HG03558 (cell line): ENCODE data around the gene MACROD2.

Source experiments
- ATAC-seq: cut with Tn5 transposase; IDR thresholded peaks from one replicate; pipeline ENCODE4 v1.9.1; 2021; ENCODE audit warnings: moderate number of reproducible peaks; ENCODE audit not compliant: unreplicated experiment; ENCODE audit errors: extremely low read depth

Gene MACROD2

DNA sequence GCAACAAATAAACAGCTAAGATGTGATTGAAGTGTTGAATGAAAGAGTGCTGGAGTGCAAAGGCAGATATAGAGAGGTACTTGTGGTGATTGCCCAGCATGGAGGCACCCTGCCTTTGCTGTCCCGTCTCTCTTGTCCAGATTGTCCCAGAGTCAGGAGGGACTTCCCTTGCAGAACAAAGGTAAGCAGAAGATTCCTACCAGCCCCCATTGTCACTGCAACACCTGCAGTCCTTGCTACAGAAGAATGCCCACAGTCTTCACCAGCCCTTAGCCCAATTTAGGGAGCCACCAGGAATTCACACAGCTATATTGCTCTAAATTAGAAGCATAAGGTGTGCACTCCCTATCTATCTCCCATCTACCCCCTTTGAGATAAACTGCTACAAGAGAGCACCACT, 2086.1 kb downstream of the MACROD2 start:
- no peak for ATAC-seq

DNA sequence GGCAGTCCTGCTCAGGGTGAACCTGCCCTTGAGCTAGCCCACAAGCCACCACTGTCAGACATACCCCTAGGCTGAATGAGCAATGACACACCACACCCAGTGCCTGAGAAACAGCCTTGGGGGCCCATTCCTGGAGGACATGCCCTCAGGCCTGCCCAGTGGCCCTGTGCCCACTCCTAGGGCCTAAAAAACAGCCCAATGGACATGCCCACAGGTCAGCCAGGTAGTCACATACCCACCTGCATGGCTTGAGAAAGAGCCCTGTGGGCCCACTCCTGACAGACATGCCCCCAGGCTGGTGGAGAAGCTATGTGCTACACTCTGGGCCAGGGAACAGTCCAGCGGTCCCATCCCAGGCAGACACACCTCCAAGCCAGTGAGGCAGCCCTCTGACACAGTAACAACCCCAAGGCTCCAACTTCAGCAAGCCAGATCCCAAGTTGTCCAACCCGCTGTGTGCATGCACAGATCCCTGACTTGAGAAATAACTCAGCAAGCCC, 2086.8 kb downstream of the MACROD2 start:
- no peak for ATAC-seq

DNA sequence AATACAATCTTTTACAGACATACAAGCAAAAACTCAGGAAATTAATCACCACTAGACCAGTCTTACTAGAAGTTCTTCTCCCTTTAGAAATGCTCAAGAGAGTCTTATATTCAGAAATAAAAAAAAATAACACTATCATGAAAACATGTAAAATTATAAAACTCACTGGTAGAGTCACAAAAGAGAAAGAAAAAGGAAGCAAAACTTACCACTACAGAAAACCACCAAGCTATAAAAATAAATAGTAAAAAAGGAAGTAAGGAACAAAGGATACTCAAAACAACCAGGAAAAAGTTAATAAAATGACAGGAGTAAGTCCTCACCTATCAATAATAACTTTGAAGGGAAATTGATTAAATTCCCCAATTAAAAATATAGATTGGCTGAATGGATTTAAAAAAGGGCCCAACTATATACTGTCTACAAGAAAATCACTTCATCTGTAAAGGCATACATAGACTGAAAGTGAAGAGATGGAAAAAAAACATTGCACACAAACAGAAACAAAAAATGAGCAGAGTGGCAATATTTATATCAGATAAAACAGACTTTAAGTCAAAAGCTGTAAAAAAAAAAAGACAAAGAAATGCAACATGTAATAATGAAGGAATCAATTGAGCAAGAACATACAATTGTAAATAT, 2088.4 kb downstream of the MACROD2 start:
- ATAC-seq, result no peak

DNA sequence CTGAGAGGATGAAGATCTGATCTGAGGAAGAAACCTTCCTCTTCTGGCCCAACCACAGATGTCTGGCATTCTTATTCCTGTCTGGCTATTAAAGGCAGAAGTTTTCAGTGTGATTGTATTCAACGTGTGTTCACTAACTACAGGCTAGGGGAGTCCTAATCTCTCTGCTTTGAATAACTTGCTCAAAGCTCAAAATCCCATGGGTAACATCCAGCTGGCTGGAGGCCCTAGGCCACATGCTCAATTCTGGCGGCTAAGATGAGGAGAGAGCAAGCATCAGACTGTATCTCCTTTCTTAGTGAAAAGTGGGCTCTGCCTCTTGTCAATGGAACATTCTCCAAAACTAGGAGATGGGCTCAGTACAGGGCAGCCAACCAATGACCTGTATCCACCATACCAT, 2099.9 kb downstream of the MACROD2 start:
- no peak for ATAC-seq

DNA sequence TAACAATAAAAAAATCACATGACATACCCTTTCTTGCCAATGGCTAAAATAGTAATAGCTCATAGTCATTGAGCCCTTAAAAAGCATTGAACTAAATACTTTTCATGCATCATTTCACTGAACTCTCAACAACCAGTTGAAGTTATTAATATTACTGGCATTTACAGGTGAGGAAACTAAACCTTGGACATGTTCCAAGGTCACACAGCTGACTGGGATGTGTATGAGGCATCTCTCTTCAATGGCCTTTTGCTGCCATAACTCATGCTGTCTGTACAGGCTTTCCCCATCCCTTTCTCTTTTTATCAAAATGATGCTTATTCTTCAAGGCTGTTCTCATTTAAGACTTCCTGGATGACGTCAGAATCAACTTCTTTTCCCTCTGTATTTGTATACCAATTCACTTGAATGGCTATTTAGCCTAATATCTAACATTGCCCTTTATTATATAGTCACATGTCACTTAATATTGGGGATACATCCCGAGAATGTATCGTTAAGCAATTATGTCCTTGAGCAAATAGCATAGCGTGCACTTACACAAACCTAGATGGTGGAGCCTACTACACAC, 2101.5 kb downstream of the MACROD2 start:
- no peak for ATAC-seq

DNA sequence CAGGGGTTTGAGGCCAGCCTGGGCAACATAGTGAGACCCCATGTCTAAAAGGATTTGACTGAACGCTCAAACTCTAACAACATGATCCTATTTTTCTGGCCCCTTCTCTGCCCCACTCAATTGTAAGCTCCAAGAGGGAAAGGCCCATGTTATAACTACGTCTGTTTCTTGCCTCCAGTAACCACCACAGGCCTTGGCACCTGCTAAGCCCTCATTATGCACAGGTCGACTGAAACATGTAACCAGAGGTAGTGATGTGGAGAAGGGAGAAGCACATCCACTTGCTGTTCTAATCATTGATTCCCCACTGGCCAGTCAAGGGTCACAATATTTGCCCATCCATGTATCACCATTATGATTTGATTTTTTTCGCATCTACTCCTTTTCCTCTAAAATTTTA, 2102.5 kb downstream of the MACROD2 start:
- ATAC-seq, result no peak

DNA sequence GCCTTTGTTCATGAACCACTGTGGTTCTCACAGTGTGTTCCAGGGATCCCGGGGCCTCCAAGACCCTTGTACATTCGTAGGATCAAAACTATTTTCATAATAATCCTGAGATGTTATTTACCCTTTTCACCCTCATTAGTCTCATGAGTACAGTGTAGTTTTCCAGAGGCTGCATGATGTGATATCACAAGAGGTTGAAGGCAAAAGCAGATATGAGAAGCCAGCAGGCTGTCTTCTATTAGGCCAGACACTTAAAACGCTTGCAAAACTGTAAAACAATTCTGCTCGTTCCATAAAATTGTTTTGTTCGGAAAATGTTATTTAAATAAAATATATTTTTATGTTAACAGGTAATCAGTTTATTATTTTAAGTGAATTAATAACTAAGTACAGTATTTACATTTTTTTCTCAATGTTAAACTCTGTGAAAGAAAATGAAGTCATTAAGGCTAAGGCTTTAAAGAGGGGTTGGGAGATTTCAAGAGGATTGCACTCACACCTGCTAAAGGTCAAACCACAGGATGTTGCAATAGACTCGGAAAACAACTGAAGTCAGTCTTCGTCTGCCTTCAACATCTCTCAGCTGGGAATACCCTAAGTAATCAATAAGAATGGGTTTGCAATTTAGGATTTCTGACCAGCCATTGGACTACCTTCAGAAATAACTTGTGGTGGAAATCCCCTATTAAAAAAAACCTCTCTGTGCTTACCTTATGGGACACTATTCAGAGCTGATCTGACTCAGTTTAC, 2103.7 kb downstream of the MACROD2 start:
- ATAC-seq, result no peak

DNA sequence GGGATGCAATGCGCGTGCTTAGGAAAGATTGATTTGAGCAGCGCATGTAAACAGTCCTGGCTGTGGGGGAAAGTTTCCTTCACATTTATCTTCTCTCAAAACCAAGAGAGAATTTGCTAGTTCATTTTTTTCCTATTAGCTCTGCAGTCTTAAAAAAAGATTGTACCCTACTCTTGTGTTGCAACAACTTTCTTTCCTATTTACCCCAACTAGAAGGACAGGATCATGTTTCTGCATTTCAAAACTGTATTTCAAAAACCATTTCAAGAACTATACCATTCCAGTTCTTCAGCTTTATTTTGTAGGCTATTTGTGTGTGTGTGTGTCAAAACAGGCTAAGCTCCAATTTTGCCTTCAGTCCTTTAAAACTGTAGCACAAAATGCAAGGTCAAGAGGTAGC, 2104.8 kb downstream of the MACROD2 start:
- no peak for ATAC-seq

DNA sequence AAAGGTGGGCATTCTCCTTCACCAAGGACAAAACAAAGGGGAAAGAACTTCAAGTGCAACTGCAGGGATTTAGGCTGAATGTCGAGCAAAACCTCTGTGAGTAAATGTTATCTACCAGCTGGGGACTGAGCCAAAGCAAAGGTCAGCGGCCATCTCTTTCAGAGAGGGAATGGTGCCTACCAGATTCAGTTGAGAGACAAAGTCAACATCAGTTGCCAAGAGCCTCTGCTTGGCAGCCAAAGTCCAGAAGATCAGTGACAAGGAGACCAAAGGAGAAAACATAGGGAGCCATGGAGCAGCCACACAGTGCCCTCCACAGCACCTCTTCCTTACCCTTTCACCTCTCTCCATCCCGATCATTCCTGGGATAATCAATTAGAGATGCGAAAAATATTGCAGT, 2105.5 kb downstream of the MACROD2 start:
- no peak for ATAC-seq
